Erythroblast (primary cell): ENCODE measurements around the gene TOP3A.

Experiments
- GATA1 ChIP-seq: IDR thresholded peaks from 2 replicates; pipeline ENCODE4 v1.6.1; 2011; ENCODE audit warnings: low read depth, mild to moderate bottlenecking, control low read depth, low read length, moderate library complexity
- POLR2A ChIP-seq: IDR thresholded peaks from 2 replicates; pipeline ENCODE4 v1.6.1; 2011; ENCODE audit warnings: mild to moderate bottlenecking, low read length

GRCh38 chr17:18229771-18230170 is 85.0 kb downstream of the TOP3A start:
- TF ChIP-seq POLR2A (no peak), GATA1 (no peak)
